Gastrocnemius medialis (tissue), 4 donors: Measurements from ENCODE around the gene APBA2. TPM values are rescaled to one million over a fixed set of nuclear protein-coding genes. Genes with fewer than 3 reads are reported as not detected.

Experiments used
- ATAC-seq, 2 donors: fragments of 150-250 bp; one replicate each; pipeline ENCODE4 v1.9.1; 2016
- DNase-seq, 2 donors: peaks; one replicate each; pipeline ENCODE4 v3.0.0-alpha.2; 2019
- H3K27ac ChIP-seq, 4 donors: fragments of 200-600 bp; sonication (generic); 1 replicate in 1 of 4; 2 replicates in 3 of 4; pipeline ENCODE4 v1.5.1; 2016 to 2018; ENCODE audit warnings: mild to moderate bottlenecking in 2 of 4, moderate library complexity in 1 of 4
- H3K27me3 ChIP-seq, 3 donors: fragments of 200-600 bp; sonication (generic) in 2 of 3; 1 replicate in 1 of 3; 2 replicates in 2 of 3; pipeline versions ENCODE4 v1.5.1 to v1.6.0; 2016 to 2019; ENCODE audit warnings: mild to moderate bottlenecking in 1 of 3, moderate library complexity in 1 of 3
- H3K36me3 ChIP-seq, 2 donors: fragments of 200-600 bp; sonication (generic) in 1 of 2; one replicate each; pipeline ENCODE4 v1.5.1; 2017 to 2018
- H3K4me1 ChIP-seq, 2 donors: fragments of 200-600 bp; sonication (generic) in 1 of 2; one replicate each; pipeline ENCODE4 v1.5.1; 2016 to 2017; ENCODE audit warnings: mild to moderate bottlenecking in 2 of 2
- H3K4me3 ChIP-seq, 4 donors: fragments of 200-600 bp; sonication (generic) in 3 of 4; 1 replicate in 1 of 4; 2 replicates in 3 of 4; pipeline ENCODE4 v1.5.1; 2016 to 2019; ENCODE audit warnings: mild to moderate bottlenecking in 2 of 4
- H3K9me3 ChIP-seq, 3 donors: fragments of 200-600 bp; sonication (generic) in 2 of 3; 1 replicate in 1 of 3; 2 replicates in 2 of 3; pipeline ENCODE4 v1.5.1; 2016 to 2019
- POLR2A ChIP-seq, 2 donors: fragments of 450-650 bp; IDR thresholded peaks; one replicate each; pipeline ENCODE4 v1.6.1; 2017; ENCODE audit warnings: antibody characterized with exemption in 2 of 2, mild to moderate bottlenecking in 2 of 2, moderate library complexity in 2 of 2
- in situ Hi-C, 4 donors: fragments of 200-750 bp; cut with MboI; loops; one replicate each; pipeline versions ENCODE4 v1.15.0 to v1.8.0; 2017; ENCODE audit warnings: low sequenced_read_pairs in 4 of 4
- intact Hi-C: fragments of 100-400 bp; cut with DNase I; formaldehyde crosslinking; loops from one replicate; pipeline ENCODE4 v1.15.1; 2023; ENCODE audit warnings: low total_unique reads
- total RNA-seq, 4 donors: library from RNA; depleted of rRNA; stranded (reverse); fragments of >200 nt; gene quantifications; one replicate each; pipeline versions ENCODE4 v1.1.0 to v1.2.3, GENCODE V29; 2016
- TF ChIP-seq, protein P1 (sequence below), 5 experiments: fragments of 450-650 bp in 3 of 5; fragments of 200-600 bp in 2 of 5; sonication (generic) in 2 of 5; IDR thresholded peaks in 4 of 5; conservative IDR thresholded peaks in 1 of 5; 1 replicate in 4 of 5; 2 replicates in 1 of 5; pipeline ENCODE4 v1.5.1; 2016 to 2019; ENCODE audit warnings: antibody characterized with exemption in 5 of 5, mild to moderate bottlenecking in 3 of 5, moderate library complexity in 3 of 5

APBA2 gene
- total RNA-seq, 4 donors from 2014 or later, result 0.19 to 0.31 TPM; not detected in 2

DNA sequence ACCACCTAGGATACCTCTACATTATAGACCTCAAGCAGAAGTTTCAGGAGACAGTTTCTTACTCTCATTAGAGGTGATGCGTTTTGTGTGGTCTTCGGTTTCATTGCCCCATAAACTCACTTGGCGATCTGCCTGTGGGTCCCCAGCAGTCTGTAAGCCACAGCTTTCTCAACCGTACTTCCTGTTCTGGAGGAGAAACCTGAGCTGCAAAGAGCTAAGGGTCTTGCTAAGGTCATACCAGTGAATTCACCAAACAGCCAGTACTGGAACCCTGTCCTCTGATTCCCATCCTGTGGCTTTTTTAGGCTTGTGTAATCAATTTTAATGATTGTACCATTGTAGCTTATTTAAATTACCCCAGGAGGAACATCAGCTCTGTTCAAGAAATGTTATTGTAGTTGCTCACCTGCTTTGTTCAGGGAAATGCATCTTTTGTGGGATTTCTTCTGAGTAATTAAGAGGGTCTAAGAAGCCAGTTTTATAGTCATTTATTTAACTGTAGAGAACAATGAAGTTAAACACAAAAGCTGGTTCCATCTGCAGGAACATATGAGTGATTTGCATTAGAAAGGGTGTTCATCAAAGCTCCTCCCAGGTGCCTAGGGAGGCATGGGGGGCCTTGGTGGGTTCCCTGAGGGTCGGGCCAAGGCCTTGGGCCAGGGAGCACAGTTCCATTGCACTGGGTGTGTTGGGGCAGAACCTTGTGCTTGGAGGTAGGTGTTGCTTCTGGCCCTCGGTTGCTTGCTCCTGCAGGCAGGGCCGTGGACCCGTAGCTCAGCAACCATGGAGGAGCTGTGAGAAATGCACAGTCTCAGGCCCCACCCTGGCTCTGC, 69.6 kb downstream of the APBA2 start:
- in situ Hi-C loops, result no loop called here
- TF ChIP-seq, protein P1, sequence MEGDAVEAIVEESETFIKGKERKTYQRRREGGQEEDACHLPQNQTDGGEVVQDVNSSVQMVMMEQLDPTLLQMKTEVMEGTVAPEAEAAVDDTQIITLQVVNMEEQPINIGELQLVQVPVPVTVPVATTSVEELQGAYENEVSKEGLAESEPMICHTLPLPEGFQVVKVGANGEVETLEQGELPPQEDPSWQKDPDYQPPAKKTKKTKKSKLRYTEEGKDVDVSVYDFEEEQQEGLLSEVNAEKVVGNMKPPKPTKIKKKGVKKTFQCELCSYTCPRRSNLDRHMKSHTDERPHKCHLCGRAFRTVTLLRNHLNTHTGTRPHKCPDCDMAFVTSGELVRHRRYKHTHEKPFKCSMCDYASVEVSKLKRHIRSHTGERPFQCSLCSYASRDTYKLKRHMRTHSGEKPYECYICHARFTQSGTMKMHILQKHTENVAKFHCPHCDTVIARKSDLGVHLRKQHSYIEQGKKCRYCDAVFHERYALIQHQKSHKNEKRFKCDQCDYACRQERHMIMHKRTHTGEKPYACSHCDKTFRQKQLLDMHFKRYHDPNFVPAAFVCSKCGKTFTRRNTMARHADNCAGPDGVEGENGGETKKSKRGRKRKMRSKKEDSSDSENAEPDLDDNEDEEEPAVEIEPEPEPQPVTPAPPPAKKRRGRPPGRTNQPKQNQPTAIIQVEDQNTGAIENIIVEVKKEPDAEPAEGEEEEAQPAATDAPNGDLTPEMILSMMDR (IDR thresholded peaks at IDR 0.05 in 4 of 5, conservative IDR thresholded peaks at IDR 0.05 in 1 of 5), result no peak
- TF ChIP-seq POLR2A (IDR thresholded peaks at IDR 0.05), result no peak
- ATAC-seq (no peak), DNase-seq (no peak)
- H3K4me3 ChIP-seq, result no peak overlapping the region
- H3K36me3 ChIP-seq, result no peaks in the 10 kb centered on the region
- no peak overlapping the region for H3K27ac ChIP-seq
- no peaks in the 10 kb centered on the region for H3K27me3 ChIP-seq
- intact Hi-C loops, result no loop called here
- no peaks in the 10 kb centered on the region for H3K4me1 ChIP-seq
- H3K9me3 ChIP-seq, result no peaks in the 10 kb centered on the region

DNA sequence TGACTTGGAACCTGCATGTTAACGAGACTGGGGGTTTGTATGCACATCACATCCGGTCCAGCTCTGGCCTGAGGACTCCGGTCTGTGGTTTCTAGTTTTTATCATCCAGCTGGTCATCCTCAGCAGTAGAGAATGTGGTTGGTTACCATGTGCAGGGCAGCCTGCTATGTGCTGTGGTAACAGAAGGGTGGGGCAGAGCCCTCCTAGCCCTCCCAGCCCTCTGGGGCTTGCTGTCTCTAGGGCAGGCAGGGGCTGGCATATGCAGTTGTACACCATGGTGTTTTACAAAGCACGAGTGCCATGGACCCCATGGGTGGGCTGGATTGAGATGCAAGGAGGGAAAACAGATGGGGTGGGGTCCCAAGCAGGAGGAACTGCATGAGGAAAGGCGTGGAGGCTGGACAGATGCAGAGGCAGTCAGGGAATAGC, 70.2 kb downstream of the APBA2 start:
- intact Hi-C loops (no loop called here), in situ Hi-C loops (no loop called here)
- no peaks in the 10 kb centered on the region for H3K36me3 ChIP-seq
- H3K27ac ChIP-seq, result no peak overlapping the region
- H3K4me1 ChIP-seq, result no peaks in the 10 kb centered on the region
- TF ChIP-seq POLR2A (IDR thresholded peaks at IDR 0.05), result no peak
- TF ChIP-seq, protein P1 (IDR thresholded peaks at IDR 0.05 in 4 of 5, conservative IDR thresholded peaks at IDR 0.05 in 1 of 5), result no peak
- no peak for ATAC-seq
- no peak for DNase-seq
- no peaks in the 10 kb centered on the region for H3K9me3 ChIP-seq
- no peak overlapping the region for H3K4me3 ChIP-seq
- no peaks in the 10 kb centered on the region for H3K27me3 ChIP-seq

DNA sequence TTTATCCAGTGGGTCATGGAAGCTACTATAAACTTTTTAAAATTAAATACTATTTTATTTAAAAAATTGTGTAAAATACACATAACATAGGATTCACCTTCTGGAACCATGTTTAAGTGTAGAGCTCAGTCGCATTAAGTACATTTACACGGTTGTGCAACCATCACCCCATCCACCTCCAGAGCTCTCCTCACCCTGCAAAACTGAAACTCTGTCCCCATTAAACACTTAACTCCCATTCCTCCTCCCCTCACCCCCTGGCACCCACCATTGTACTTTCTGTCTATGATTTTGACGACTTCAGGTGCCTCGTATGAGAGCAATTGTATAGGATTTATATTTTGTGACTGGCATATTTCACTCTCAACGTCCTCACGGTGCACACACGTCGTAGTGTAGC, 70.7 kb downstream of the APBA2 start:
- H3K27ac ChIP-seq, result no peak overlapping the region
- no peak overlapping the region for H3K4me3 ChIP-seq
- H3K9me3 ChIP-seq, result no peaks in the 10 kb centered on the region
- TF ChIP-seq, protein P1 (IDR thresholded peaks at IDR 0.05 in 4 of 5, conservative IDR thresholded peaks at IDR 0.05 in 1 of 5), result no peak
- TF ChIP-seq POLR2A (IDR thresholded peaks at IDR 0.05), result no peak
- no peaks in the 10 kb centered on the region for H3K27me3 ChIP-seq
- intact Hi-C loops, result no loop called here
- H3K36me3 ChIP-seq, result no peaks in the 10 kb centered on the region
- DNase-seq, result no peak
- ATAC-seq, result no peak
- in situ Hi-C loops, result no loop called here
- no peaks in the 10 kb centered on the region for H3K4me1 ChIP-seq

GRCh38 chr15:28957606-28958498, 72.1 kb downstream of the APBA2 start:
- Histone ChIP-seq H3K36me3 (no peaks in the 10 kb centered on the region), H3K9me3 (no peaks in the 10 kb centered on the region), H3K27me3 (no peaks in the 10 kb centered on the region), H3K27ac (no peak overlapping the region), H3K4me1 (no peaks in the 10 kb centered on the region), H3K4me3 (no peak overlapping the region)
- ATAC-seq (no peak), DNase-seq (no peak)
- no peak for TF ChIP-seq POLR2A (IDR thresholded peaks at IDR 0.05)
- intact Hi-C loops (no loop called here), in situ Hi-C loops (no loop called here)

GRCh38 chr15:28959326-28959725, 73.6 kb downstream of the APBA2 start:
- in situ Hi-C loops, result no loop called here
- no peak for TF ChIP-seq POLR2A (IDR thresholded peaks at IDR 0.05)
- TF ChIP-seq, protein P1 (IDR thresholded peaks at IDR 0.05 in 4 of 5, conservative IDR thresholded peaks at IDR 0.05 in 1 of 5), result no peak
- Histone ChIP-seq H3K36me3 (no peaks in the 10 kb centered on the region), H3K4me3 (no peak overlapping the region), H3K27ac (no peak overlapping the region), H3K4me1 (no peaks in the 10 kb centered on the region), H3K27me3 (no peaks in the 10 kb centered on the region), H3K9me3 (no peaks in the 10 kb centered on the region)
- intact Hi-C loops, result no loop called here
- ATAC-seq (no peak), DNase-seq (no peak)
